ENCODE data around the gene IL34.
"Not testable (repeated sequence)": the region's sequence is repeated elsewhere in the genome, so short reads cannot be mapped to it uniquely, and the experiment has no call there.

IL34 gene

GRCh38 chr16:70632273-70632672 lies 14.1 kb upstream of the IL34 start:
- DNase-seq (ENCODE audit: low spot score): no peak

DNA sequence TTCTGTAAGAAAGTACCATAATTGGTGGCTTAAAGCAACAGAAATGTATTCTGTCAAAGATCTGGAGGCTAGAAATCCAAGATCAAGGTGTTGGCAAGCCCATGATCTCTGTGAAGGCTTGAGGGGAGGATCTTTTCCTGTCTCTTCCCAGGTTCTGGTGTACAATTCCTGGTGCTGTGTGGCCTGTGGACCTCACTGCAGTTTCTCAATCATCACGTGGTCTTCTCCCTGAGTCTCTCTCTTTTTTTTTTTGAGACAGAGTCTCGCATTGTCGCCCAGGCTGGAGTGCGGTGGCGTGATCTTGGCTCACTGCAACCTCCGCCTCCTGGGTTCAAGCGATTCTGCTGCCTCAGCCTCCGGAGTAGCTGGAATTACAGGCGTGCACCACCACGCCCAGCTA lies 12.7 kb upstream of the IL34 start:
- not testable (repeated sequence) for DNase-seq (ENCODE audit: low spot score)

- no peak for DNase-seq (ENCODE audit: low spot score)
These were observed 11.5 kb upstream of the IL34 start for GRCh38 chr16:70634861-70635260.

GRCh38 chr16:70635336-70636016 lies 10.9 kb upstream of the IL34 start:
- no peak for DNase-seq (ENCODE audit: low spot score)

DNA sequence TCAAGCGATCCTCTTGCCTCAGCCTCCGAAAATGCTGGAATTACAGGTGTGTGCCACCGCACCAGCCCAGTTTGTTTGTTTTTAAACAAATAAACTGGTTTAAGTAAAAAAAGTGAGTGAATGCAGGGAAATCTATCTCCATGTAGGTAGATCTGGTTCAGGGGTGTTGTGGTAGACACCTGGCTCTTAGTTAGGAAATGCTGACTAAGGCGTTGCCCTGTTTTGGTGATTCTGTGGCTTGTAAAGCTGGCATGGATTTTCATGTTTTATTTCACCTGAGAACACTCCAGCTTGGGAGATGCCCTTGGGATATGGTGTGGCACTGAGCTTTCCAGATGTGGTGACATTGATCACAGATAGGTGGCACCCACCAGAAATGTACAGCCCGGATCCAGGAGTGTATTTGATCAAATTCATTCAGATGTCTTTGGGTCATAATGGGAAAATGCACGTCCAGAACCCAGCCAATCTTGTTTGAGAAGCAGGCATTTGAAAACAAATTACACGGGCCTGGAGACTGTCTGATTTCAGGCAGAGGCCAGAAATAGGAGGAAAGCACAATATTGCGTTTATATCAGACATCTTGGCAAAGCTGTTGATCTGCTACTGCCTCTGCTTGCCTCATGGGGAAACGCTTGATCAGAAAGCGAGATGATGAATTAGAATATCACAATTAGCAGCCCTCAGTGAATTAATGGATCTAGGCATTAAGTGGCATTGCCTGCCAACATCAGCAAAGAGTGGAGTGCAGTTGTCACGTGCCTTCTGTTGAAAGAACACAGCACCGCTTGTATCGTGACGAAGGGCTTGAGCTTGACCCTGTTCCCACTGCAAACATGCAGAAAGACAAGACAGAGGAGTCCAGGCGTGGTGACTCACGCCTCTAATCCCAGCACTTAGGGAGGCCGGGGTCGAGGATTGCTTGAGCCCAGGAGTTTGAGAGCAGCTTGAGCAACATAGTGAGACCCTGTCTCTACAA lies 7.3 kb upstream of the IL34 start:
- DNase-seq (ENCODE audit: low spot score): peak; percentile 57

GRCh38 chr16:70642633-70643032 lies 3.7 kb upstream of the IL34 start:
- no peak for DNase-seq (ENCODE audit: low spot score)

DNA sequence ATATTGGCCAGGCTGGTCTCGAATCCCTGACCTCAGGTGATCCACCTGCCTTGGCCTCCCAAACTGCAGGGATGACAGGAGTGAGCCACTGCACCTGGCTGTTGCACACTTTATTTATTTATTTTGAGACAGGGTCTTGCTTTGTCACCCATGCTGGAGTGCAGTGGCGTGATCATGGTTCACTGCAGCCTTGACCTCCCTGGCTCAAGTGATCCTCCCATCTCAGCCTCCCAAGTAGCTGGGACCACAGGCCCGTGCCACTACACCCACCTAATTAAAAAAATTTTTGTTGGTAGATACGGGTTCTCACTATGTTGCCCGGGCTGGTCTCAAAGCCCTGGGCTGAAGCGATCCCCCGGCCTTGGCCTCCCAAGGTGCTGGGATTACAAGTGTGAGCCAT lies 3.1 kb upstream of the IL34 start:
- not testable (repeated sequence) for DNase-seq (ENCODE audit: low spot score)

- DNase-seq (ENCODE audit: low spot score): no peak
These were observed 1.4 kb upstream of the IL34 start for GRCh38 chr16:70644763-70645597.

GRCh38 chr16:70647441-70648359 lies 1.3 kb downstream of the IL34 start:
- DNase-seq (ENCODE audit: low spot score): no peak

DNA sequence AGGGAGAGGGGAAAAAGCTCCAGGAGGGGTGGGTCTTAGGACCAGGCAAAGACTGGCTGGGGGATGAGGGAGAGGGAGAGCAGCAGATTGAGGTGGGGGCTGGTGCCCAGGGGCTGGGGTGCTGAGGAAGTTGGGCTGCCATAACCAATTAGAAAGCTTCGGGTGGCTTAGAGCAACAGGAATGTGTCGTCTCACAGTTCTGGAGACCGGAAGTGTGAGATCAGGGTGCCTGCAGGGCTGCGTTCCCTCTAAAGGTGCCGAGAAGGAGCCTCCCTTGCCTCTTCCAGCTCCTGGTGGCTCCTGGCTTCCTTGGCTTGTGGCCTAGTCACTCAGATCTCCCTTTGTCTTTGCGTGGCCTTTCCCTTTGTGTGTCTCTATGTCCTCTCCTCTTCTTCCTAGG lies 2.2 kb downstream of the IL34 start:
- no peak for DNase-seq (ENCODE audit: low spot score)

GRCh38 chr16:70649300-70649699 lies 2.9 kb downstream of the IL34 start:
- DNase-seq (ENCODE audit: low spot score): no peak

- no peak for DNase-seq (ENCODE audit: low spot score)
These were observed 3.9 kb downstream of the IL34 start for GRCh38 chr16:70650216-70650615.

- no peak for DNase-seq (ENCODE audit: low spot score)
These were observed 5.2 kb downstream of the IL34 start for GRCh38 chr16:70651524-70651923.

DNA sequence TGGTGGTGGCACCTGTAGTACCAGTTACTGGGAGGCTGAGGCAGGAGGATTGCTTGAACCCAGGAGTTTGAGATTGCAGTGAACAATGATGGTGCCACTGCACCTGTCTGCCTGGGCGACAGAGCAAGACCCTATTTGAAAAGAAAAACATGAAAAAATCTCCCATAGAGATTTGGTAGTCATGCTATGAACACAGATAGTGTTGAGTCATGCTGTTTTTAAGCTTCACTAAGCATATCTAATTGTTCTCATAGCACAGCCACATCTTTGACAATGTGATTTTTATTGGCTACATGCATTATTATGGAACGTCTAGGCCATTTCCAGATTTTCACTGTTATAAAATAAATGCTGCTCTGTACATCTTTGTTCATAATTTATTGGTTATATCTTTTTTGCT lies 6.0 kb downstream of the IL34 start:
- no peak for DNase-seq (ENCODE audit: low spot score)

GRCh38 chr16:70653406-70653805 lies 7.0 kb downstream of the IL34 start:
- DNase-seq (ENCODE audit: low spot score): no peak

- peak; percentile 88 for DNase-seq (ENCODE audit: low spot score)
These were observed 7.7 kb downstream of the IL34 start for GRCh38 chr16:70653809-70654771.

- no peak for DNase-seq (ENCODE audit: low spot score)
These were observed 9.8 kb downstream of the IL34 start for GRCh38 chr16:70656065-70656711.

DNA sequence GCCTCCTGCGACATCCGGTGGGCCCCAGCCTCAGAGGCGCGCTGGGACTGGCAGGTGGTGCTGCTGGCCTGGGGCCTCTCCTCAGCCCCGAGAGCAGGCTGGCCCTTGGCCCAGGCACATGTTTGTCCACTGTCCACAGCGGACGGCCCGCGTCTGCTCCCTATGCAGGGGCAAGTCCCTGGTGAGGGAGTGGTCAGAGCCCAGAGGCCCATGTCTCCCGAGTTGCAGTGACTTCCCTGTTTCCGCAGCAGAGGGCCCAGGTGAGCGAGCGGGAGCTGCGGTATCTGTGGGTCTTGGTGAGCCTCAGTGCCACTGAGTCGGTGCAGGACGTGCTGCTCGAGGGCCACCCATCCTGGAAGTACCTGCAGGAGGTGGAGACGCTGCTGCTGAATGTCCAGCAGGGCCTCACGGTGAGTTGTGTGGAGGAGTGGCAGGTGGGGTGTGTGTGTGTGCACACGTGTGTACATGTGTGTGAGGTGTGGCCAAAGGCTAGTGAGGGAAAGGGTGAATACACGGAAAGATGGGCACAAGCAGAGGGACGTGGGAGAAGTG lies 10.4 kb downstream of the IL34 start:
- no peak for DNase-seq (ENCODE audit: low spot score)

GRCh38 chr16:70657956-70658355 lies 11.6 kb downstream of the IL34 start:
- no peak for DNase-seq (ENCODE audit: low spot score)

Measured in pons (tissue), 1 donor.